HG02759 (cell line): Measurements from ENCODE around the gene RYR2.
"Not testable (repeated sequence)": the region's sequence is repeated elsewhere in the genome, so short reads cannot be mapped to it uniquely, and the experiment has no call there.

Source experiments
- ATAC-seq: cut with Tn5 transposase; IDR thresholded peaks from one replicate; pipeline ENCODE4 v1.9.1; 2021; ENCODE audit warnings: mild to moderate bottlenecking, moderate library complexity; ENCODE audit not compliant: unreplicated experiment

The RYR2 gene

DNA sequence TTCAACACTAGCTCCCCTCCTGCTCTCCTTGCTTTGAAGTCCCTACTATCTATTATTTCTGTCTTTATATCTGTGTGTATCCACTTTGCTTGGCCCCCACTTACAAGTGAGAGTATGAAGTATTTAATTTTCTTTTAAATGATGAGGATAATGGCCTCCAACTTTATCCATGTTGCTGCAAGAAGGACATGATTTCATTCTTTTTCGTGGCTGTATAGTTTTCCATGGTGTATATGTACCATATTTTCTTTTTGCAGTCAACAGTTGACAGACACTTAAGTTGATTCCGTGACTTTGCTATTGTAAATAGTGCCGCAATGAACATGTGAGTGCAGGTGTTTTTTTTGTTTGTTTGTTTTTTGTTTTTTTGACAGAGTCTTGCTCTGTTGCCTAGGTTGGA is 483.1 kb downstream of the RYR2 start:
- ATAC-seq: no peak

- ATAC-seq: no peak
Observed at GRCh38 chr1:237527761-237528160, 485.8 kb downstream of the RYR2 start.

GRCh38 chr1:237528545-237528944 is 486.6 kb downstream of the RYR2 start:
- no peak for ATAC-seq

- no peak for ATAC-seq
Observed at GRCh38 chr1:237539055-237539454, 497.1 kb downstream of the RYR2 start.

GRCh38 chr1:237542525-237543418 is 500.8 kb downstream of the RYR2 start:
- ATAC-seq: no peak

GRCh38 chr1:237553078-237553477 is 511.1 kb downstream of the RYR2 start:
- no peak for ATAC-seq

DNA sequence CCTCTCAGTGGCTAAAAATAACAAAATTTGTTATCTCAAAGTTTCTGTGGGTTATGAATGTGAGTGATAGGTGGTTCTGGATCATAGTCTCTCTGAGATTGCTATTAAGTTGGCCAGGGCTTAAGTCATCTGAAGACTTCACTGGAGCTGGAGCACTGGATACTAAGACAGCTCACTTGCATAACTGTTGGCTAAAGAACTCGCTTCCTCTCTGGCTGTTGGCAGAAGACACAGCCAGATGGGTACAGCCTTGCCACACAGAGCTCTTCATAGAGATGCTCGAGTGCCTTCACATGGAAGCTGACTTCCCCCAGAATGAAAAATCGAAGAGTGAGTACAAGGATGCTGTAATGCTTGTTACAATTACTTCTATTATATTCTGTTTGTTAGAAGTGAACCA is 514.9 kb downstream of the RYR2 start:
- no peak for ATAC-seq

- ATAC-seq: peak; percentile 84
Observed at GRCh38 chr1:237562242-237562823, 520.3 kb downstream of the RYR2 start.

DNA sequence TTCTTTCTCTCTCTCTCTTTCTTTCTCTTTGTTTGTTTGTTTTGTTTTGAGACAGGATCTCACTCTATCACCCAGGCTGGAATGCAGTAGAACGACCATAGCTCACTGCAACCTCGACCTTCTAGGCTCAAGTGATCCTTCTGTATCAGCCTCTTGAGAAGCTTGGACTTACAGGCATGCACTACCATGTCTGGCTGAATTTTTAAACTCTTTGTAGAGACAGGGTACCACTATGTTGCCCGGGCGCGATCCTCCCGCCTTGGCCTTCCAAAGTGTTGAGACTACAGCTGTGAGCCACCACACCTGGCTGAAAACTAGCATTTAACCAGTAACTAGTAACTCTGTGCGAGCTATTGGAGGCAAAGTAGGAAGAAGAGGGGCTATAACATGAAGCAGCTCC is 523.3 kb downstream of the RYR2 start:
- ATAC-seq: no peak

GRCh38 chr1:237566581-237566980 is 524.6 kb downstream of the RYR2 start:
- no peak for ATAC-seq

- no peak for ATAC-seq
Observed at GRCh38 chr1:237568955-237569354, 527.0 kb downstream of the RYR2 start.

GRCh38 chr1:237570530-237570929 is 528.5 kb downstream of the RYR2 start:
- no peak for ATAC-seq

DNA sequence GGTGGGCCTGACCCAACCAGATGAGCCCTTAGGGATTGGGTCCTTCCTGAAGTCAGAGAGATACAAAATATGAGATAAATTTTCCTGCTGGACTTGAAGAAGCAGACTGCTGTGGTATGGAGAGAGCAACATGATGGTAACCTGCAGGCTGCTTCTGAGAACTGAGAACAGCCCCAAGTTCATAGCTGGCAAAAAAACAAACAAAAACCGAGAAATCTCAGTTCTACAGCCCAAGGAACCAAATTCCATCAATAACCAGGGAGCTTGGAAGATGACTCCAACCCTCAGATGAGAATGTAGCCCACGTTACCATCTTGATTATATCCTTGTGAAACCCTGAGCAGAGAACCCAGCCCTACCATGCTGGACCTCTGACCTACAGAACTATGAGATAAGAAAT is 532.6 kb downstream of the RYR2 start:
- ATAC-seq: no peak

DNA sequence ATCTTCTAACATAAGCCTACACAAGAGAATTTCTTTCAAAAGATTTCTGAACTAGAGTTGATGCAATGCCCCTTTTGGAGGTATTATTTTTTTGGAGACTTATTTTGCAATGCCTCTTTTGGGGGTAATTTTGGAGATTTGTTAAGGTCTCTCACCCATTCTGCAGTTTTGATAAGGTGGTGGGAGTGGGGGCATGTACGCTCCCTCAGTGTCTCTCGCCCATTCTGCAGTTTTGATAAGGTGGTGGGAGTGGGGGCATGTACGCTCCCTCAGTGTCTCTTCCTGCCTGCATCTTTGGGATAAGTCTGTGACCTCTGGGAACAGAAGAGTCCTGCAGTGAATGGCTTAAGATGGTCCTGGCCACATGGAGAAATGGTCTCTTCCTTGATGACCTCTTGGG is 536.6 kb downstream of the RYR2 start:
- no peak for ATAC-seq

DNA sequence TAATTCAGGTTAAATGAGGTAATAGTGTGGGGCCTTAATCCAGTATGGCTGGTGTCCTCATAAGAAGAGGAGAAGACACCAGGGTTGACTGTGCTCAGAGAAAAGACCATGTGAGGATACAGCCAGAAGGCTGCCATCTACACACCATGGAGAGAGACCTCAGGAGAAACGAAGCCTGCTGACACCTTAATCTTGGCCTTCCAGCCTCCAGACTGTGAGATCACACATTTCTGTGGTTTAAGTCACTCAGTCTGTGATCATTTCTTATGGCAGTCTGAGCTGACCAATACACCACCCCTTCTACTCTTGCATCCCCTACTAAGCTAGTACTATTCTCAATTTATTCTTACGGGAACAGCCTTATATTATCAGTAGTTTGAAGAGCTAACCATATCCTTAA is 538.7 kb downstream of the RYR2 start:
- ATAC-seq: no peak

DNA sequence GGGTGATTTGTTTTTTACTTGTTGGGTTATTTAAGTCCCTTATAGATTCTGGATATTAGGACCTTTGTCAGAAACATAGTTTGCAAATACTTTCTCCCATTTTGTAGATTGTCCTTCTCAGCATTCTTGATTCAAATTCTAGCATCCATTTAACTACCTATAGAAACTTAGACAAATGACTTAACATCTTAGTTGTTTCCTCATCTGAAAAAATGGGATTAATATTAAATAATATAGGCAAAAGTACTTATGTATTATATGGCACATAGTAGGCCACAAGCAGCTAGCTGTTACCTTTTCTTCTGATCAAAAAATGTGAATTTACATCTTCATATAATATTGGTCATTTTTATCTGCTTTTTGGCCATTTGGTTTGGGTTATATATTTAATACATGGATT is 541.3 kb downstream of the RYR2 start:
- ATAC-seq: no peak

DNA sequence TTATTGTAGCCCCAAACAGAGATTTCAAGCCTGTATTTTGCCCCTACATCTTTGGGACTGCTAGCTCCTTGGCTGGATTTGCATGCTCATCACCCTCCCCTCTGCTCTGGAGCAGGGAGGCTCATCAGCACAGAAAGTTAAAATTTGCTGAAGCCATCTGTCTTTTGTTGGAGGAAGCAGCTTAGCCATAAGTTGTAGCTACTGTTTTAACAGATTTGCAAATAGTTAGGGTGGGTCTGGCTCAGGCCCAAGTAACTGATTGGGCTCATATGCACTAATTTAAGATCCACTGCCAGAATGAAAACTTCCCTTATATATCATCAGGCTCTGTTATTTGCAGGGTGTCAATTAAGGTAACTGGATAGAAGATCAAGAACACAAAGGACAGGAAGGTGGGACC is 541.8 kb downstream of the RYR2 start:
- no peak for ATAC-seq

DNA sequence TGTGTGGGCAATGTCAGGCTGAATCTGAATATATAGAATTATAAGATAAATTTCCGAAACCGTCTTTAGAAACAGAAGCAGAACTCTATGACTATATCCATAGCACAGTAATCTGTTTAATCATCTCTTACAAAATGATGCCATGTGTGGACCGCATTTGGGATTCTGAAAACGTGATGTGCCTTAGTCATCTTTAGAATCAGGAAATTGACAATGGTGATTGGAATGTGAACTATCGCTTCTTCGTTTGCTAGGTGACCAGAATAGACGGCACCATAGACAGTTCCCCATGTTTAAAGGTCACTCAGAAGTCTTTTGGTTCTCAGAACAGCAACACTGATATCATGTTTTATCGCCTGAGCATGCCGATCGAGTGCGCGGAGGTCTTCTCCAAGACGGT is 548.4 kb downstream of the RYR2 start:
- no peak for ATAC-seq

- ATAC-seq: no peak
Observed at GRCh38 chr1:237591353-237591752, 549.4 kb downstream of the RYR2 start.

DNA sequence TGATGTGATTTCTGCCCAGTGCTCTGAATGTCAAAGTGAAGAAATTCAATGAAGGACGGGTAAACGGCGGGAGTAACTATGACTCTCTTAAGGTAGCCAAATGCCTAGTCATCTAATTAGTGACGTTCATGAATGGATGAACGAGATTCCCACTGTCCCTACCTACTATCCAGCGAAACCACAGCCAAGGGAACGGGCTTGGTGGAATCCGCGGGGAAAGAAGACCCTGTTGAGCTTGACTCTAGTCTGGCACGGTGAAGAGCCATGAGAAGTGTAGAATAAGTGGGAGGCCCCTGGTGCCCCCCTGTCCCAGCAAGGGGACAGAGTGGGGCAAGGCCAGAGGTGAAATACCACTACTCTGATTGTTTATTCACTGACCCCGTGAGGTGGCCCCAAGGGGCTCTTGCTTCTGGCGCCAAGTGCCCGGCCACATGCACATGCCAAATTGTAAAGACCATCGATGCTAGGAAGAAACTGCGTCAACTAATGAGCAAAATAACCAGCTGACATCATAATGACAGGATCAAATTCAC is 561.1 kb downstream of the RYR2 start:
- not testable (repeated sequence) for ATAC-seq

- no peak for ATAC-seq
Observed at GRCh38 chr1:237608433-237608832, 566.4 kb downstream of the RYR2 start.

GRCh38 chr1:237610157-237610556 is 568.2 kb downstream of the RYR2 start:
- ATAC-seq: no peak
